ENCODE results near the gene TEDDM1. TPM values are rescaled to one million over a fixed set of nuclear protein-coding genes. Genes with fewer than 3 reads are reported as not detected.

TEDDM1 gene
- total RNA-seq, 1 donor from 2014 or later = not detected

DNA sequence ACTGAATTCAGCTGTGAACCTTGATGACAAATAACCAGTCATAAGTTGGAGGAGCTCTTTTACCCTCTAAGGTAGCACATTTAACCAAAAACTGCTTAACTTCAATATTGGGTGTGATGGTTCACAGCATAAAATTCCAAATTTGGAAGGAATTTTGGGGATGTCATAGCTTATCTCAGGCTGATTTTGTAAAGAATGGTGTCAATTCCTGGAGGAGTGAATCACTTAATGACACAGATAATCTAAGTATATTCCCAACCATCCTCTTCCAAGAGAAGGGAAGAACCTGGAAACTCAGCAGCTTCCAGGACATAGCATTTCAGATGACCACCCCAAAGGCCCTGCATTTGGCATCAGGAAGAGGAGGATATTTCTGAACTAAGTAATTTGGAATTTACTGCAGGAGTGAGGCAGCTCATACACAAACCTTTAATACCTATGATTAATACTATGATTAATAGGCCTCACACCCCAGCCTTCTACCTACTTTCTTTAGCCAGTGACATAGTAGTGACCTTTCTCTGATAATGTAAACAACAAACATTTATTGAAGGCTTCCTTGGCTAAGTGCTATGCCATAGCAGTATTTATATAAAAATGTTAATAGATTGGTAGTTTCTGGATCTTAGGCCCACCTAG is 23.4 kb downstream of the TEDDM1 start:
- no peak overlapping the region for H3K27ac ChIP-seq
- H3K4me3 ChIP-seq = no peak overlapping the region
- H3K36me3 ChIP-seq = peaks cover 10% of the 10 kb centered on the region
- TF ChIP-seq, protein P1, sequence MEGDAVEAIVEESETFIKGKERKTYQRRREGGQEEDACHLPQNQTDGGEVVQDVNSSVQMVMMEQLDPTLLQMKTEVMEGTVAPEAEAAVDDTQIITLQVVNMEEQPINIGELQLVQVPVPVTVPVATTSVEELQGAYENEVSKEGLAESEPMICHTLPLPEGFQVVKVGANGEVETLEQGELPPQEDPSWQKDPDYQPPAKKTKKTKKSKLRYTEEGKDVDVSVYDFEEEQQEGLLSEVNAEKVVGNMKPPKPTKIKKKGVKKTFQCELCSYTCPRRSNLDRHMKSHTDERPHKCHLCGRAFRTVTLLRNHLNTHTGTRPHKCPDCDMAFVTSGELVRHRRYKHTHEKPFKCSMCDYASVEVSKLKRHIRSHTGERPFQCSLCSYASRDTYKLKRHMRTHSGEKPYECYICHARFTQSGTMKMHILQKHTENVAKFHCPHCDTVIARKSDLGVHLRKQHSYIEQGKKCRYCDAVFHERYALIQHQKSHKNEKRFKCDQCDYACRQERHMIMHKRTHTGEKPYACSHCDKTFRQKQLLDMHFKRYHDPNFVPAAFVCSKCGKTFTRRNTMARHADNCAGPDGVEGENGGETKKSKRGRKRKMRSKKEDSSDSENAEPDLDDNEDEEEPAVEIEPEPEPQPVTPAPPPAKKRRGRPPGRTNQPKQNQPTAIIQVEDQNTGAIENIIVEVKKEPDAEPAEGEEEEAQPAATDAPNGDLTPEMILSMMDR (IDR thresholded peaks at IDR 0.05) = no peak
- no peaks in the 10 kb centered on the region for H3K27me3 ChIP-seq (ENCODE audit: low read depth)
- H3K9me3 ChIP-seq = no peaks in the 10 kb centered on the region
- ATAC-seq (no peak), DNase-seq (no peak)
- H3K4me1 ChIP-seq = no peaks in the 10 kb centered on the region
- intact Hi-C loops (cut with DNase I) = no loop called here

DNA sequence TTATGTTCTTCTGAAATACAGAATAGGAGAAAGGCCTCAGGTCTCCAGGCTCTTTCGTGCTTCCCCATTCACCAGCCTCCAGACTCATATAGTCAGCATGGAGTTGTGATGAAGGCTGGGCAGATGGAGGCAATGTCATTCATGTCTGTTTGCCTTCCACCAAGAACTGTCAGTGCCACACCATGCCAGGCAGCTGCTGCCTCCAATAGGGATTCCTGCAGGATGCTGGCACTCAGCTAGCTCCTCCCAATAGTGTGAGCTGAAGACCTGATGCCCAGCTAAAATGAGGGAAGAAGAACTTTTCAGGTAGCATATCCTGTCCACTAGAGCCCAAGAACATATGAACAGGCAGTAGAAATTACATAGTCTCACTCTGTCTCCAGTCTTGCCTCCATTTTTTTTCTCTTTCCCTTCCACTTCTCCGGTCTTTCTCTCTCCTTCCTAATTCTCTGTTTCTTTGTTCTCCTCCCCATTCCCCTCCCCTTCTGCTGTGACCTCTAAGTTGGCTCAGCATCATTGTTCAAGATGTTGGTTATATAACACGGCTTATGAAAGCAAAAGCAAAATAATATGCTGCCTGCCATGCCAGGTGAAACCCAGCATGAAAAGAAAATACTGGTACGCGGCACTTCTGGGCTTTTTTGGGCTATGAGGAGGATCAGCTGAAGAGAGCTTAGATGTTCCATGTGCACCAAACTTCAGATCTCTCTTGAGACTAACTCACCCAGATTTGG is 26.2 kb downstream of the TEDDM1 start:
- Histone ChIP-seq H3K4me1 (no peaks in the 10 kb centered on the region), H3K9me3 (no peaks in the 10 kb centered on the region), H3K36me3 (no peaks in the 10 kb centered on the region), H3K4me3 (no peak overlapping the region), H3K27me3 (ENCODE audit: low read depth) (no peaks in the 10 kb centered on the region), H3K27ac (no peak overlapping the region)
- TF ChIP-seq, protein P1 (IDR thresholded peaks at IDR 0.05) = no peak
- intact Hi-C loops (cut with DNase I) = no loop called here
- no peak for DNase-seq
- peak; percentile 17 to 66 for ATAC-seq

DNA sequence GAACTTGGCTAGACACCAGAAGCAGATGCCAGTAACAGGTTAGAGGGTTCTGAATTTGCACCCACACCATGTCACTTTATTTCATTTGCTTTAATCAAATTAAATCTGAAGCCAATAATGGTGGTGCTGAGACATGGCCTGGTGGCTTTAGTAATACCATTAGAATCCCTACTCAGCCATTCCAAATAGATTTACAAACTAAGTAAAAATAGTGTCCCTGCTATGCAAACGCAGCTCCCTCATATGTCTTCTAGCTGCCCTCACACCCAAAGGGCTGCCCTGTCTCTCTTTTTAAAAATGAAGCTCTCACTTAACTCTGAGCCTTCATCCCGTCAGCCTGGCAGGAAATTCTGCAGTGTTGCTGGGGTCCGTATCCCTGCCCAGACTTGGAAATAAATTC is 29.9 kb downstream of the TEDDM1 start:
- intact Hi-C loops (cut with DNase I) = no loop called here
- no peaks in the 10 kb centered on the region for H3K9me3 ChIP-seq
- H3K36me3 ChIP-seq = no peaks in the 10 kb centered on the region
- H3K4me3 ChIP-seq = no peak overlapping the region
- TF ChIP-seq, protein P1 (IDR thresholded peaks at IDR 0.05) = no peak
- H3K27ac ChIP-seq = no peak overlapping the region
- ATAC-seq (no peak), DNase-seq (no peak)
- no peaks in the 10 kb centered on the region for H3K27me3 ChIP-seq (ENCODE audit: low read depth)
- H3K4me1 ChIP-seq = no peaks in the 10 kb centered on the region

- Histone ChIP-seq H3K27ac (no peak overlapping the region), H3K9me3 (no peaks in the 10 kb centered on the region), H3K4me3 (no peak overlapping the region), H3K36me3 (no peaks in the 10 kb centered on the region), H3K27me3 (ENCODE audit: low read depth) (no peaks in the 10 kb centered on the region), H3K4me1 (no peaks in the 10 kb centered on the region)
- intact Hi-C loops (cut with DNase I) = no loop called here
- ATAC-seq = no peak
- TF ChIP-seq, protein P1 (IDR thresholded peaks at IDR 0.05) = no peak
- no peak for DNase-seq
Observed at GRCh38 chr1:182368903-182369302, 31.6 kb downstream of the TEDDM1 start.

DNA sequence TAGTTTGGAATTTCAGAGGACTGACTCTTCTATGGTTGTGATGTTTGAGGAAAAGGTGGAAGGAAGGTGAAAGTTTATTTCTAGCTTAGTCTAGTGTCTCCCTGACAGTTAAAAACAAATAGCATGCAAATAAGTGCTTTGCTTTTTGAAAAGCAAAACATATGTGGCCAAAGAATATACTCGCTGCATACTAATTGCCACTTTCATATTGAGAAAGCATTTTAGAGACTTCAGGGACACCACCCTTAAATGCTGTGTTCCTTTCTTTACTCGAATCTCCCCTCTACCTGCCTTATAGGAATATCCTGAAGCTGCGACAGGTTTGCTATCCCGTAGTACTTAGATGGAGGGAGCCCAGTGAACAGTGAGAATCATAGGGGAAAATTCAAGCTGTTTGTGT is 32.1 kb downstream of the TEDDM1 start:
- H3K9me3 ChIP-seq = no peaks in the 10 kb centered on the region
- H3K4me1 ChIP-seq = no peaks in the 10 kb centered on the region
- TF ChIP-seq, protein P1 (IDR thresholded peaks at IDR 0.05) = no peak
- H3K27me3 ChIP-seq (ENCODE audit: low read depth) = no peaks in the 10 kb centered on the region
- intact Hi-C loops (cut with DNase I) = no loop called here
- no peak for ATAC-seq
- H3K36me3 ChIP-seq = no peaks in the 10 kb centered on the region
- no peak overlapping the region for H3K4me3 ChIP-seq
- H3K27ac ChIP-seq = no peak overlapping the region
- no peak for DNase-seq
